Loucy (cell line): Measurements from ENCODE around the gene ERP27.

Source experiments
- CTCF ChIP-seq: fragments of 200-600 bp; sonication (generic); conservative IDR thresholded peaks from 2 replicates; pipeline ENCODE4 v1.5.1; 2014; ENCODE audit warnings: mild to moderate bottlenecking, antibody characterized with exemption, low read length
- EZH2phosphoT487 ChIP-seq: fragments of 200-600 bp; IDR thresholded peaks from 2 replicates; pipeline ENCODE4 v1.6.1; 2018; ENCODE audit warnings: antibody characterized with exemption, mild to moderate bottlenecking, moderate library complexity, borderline replicate concordance

GRCh38 chr12:14920475-14921126, 17.7 kb downstream of the ERP27 start:
- no peak for TF ChIP-seq CTCF
- TF ChIP-seq EZH2phosphoT487: no peak
